ENCODE measurements around the gene KPNB1.

KPNB1 gene

DNA sequence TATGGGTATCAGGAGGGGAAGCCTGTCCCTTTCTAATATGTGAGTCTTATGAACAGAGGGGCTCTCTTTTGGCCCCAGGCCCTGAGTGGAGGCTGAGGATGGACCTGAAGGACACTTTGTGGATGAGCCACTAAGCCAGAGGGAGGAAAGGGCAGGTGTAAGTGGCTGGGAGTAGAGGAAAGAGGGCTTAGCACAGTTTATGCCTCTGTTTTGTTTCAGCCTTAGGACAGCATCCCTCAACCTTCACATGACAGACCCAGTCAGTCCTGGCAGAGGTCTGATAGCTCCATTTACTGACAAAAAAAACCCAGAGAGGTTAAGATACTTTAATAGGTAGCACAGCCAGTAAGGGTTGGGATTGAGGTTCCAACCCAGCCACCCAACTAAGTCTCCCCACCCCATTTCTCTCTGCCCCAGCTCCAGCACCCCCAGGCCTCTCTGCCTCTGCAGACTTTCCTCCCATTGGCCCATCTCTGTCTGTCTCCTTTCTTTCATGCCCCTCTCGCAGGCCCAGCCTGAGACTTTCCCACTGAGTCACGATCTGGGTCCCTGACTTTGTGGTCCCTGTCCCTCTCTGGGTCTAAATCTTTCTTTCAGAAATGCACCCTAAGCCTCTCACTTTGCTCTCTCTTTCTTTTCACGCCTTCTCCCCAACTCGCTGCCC, 78.6 kb downstream of the KPNB1 start:
- DNase-seq (ENCODE audit: low read depth in 1 of 2, low spot score in 1 of 2): no peak

DNA sequence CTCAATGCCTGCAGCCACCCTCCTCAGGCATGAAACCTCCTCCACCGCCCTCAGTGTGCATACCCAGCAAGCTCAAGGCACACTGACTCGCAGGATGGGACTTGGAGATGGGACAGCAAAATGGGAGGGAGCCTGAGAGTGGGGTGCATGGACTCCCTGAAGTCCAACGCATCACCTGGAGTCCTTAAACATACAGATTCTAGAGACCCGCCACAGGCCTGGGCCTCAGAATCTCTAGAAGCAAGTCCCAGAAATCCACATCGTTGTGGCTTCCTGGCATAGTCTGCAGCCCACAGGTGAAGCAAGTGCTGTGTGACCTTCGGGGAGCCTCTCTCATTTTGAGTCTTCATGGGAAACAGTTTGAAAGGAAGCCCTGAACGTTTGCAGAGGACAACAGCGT, 79.8 kb downstream of the KPNB1 start:
- no peak for DNase-seq (ENCODE audit: low read depth in 1 of 2, low spot score in 1 of 2)

GRCh38 chr17:47730681-47731080, 81.0 kb downstream of the KPNB1 start:
- DNase-seq (ENCODE audit: low read depth in 1 of 2, low spot score in 1 of 2): no peak

DNA sequence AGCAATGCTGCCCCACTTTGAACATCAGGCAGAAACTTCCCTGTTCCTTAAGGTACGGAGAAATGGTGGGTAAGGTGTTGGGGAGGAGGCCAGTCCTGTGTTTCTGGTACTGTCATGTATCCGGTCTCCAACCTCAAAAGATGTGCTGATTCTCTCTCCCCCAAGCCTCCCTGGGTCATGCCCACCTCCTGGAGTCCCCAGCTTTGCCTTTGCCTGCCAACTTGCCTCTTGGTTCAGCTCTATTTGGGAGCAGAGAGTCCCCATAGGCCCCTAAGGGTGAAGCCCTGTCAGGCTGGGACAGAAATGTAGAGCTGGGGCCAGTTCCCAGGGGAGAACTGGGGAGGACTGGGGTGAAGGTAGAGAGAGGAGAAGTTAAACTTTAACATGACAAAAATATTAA, 81.7 kb downstream of the KPNB1 start:
- no peak for DNase-seq (ENCODE audit: low read depth in 1 of 2, low spot score in 1 of 2)

DNA sequence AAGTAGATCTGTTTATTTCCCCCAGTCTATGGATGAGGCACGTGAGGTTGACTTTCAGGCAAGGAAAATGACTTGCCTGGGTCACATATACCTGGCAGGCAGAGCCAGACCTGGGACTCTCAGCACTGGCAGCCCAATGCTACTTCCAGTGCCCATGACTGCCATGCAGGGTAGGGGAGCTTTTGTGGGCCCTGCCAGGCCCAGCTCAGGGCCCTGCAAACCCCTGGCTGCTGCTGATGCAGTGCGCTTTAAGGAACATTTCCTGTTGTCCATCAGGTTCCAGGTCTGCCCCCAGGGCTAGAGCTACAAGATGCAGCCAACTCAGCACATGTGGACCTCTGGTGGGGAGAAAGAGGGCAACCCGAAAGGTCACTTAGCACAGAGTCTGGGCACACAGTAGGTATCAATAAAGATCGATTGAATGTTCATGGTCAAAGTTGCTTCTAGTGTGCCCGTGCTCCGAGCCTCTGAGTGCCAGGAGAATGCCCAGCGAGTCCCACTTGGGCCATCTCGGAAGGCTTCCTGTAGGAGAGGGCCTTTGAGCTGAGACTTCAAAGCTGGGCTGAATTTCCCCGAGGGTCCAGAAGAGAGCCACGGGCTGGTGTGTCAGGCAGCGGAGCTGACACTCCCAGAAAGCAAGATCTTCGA, 82.8 kb downstream of the KPNB1 start:
- no peak for DNase-seq (ENCODE audit: low read depth in 1 of 2, low spot score in 1 of 2)

- DNase-seq (ENCODE audit: low read depth in 1 of 2, low spot score in 1 of 2): peak; percentile 82 to 88
These were observed 83.4 kb downstream of the KPNB1 start, which contains the start of gene TBX21 for GRCh38 chr17:47733047-47733673. TBX21 (plus strand) TSS chr17:47733236; CDS start chr17:47733455, 219 bp downstream.

GRCh38 chr17:47733674-47734410, 84.1 kb downstream of the KPNB1 start:
- no peak for DNase-seq (ENCODE audit: low read depth in 1 of 2, low spot score in 1 of 2)

- no peak for DNase-seq (ENCODE audit: low read depth in 1 of 2, low spot score in 1 of 2)
These were observed 85.4 kb downstream of the KPNB1 start for GRCh38 chr17:47735139-47735464.

Data from activated T-helper 1 cell treated with anti-CD3 and anti-CD28 coated beads, Interleukin-2, amount 50 U/mL, for 16 hours (primary cell).